ENCODE data around the gene OSBPL10. TPM values are rescaled to one million over a fixed set of nuclear protein-coding genes. Genes with fewer than 3 reads are reported as not detected.

Gene OSBPL10
- total and polyA plus RNA-seq, 2 of the 4 experiments (the other 2 are of a cell fraction) = 9.5 to 10.1 TPM

DNA sequence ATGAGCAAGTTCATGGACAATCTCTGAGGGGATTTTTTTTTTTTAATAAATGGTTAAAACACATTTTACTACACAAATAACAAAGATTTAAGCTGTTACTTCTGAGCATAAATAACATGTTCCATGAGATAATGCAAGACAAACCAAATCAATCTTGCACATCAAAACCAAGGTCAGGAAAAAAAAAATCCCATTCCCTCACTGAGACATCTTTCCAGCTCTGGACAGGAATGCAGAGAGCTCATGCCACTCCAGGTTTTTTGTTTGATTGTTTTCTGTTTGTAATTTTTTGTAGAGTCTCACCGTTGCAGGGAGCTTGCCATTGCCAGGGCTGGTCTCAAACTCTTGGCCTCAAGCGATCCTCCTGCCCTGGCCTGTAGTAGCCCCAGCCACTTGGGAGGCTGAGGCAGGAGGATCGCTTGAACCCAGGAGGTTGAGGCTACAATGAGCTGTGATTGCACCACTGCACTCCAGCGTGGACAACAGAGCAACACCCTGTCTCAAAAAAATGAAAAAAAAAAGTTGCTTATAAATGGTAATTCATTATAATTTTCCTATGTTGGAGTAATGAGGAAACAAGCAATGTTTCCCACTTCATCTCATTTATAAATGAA lies 14.0 kb downstream of the OSBPL10 start:
- Histone ChIP-seq H2BK15ac (ENCODE audit: low read depth, low read length) (peak overlapping the region; percentile 57; the same call in 1 of the 3 replicates), H4K5ac (ENCODE audit: low read depth, low read length) (no peak overlapping the region), H3K4me2 (ENCODE audit: low read depth, low read length) (no peak overlapping the region), H3K4ac (ENCODE audit: low read depth, low read length) (peak overlapping the region; percentile 54), H3K4me3 (ENCODE audit: insufficient read depth, low read depth, low read length) (no peak overlapping the region), H3K79me1 (ENCODE audit: low read depth in 1 of 2, low read length in 2 of 2) (peaks cover 11 to 23% of the 10 kb centered on the region in 2 experiments; a peak in 3 of 4 replicates), H2AK5ac (ENCODE audit: low read depth, low read length) (peak overlapping the region; percentile 68), H3K4me1 (ENCODE audit: control insufficient read depth, insufficient read depth, low read length) (peaks cover 8% of the 10 kb centered on the region), H3K27ac (ENCODE audit: insufficient read depth, low read length) (peak overlapping the region; percentile 32), H3K27me3 (ENCODE audit: control insufficient read depth, insufficient read depth, low read length) (no peaks in the 10 kb centered on the region), H4K8ac (ENCODE audit: low read depth in 2 of 2, low read length in 2 of 2) (no peak overlapping the region), H3K14ac (replicated peaks; ENCODE audit: low read depth, low read length) (no peak overlapping the region), H2BK5ac (ENCODE audit: low read depth, low read length, poor library complexity, severe bottlenecking) (peak overlapping the region; percentile 60), H3K18ac (ENCODE audit: low read depth, low read length) (peak overlapping the region; percentile 76), H2AFZ (replicated peaks; ENCODE audit: low read length, poor library complexity) (no peak overlapping the region), H2AK9ac (replicated peaks; ENCODE audit: low read depth, low read length, poor library complexity) (no peak overlapping the region), H3K9ac (ENCODE audit: low read depth, low read length) (no peak overlapping the region), H3K9me3 (ENCODE audit: control insufficient read depth, insufficient read depth, low read length) (no peaks in the 10 kb centered on the region), H4K20me1 (ENCODE audit: insufficient read depth, low read length) (no peaks in the 10 kb centered on the region; the same call in 1 of the 2 replicates), H3K23ac (ENCODE audit: low read depth, low read length) (no peak overlapping the region), H2BK20ac (ENCODE audit: low read depth, low read length) (peak overlapping the region; percentile 6; the same call in 1 of the 2 replicates), H3K9me1 (ENCODE audit: insufficient read depth, low read length) (peaks cover 7% of the 10 kb centered on the region), H4K91ac (ENCODE audit: insufficient read depth, low read depth, low read length) (peak overlapping the region; percentile 18; the same call in 1 of the 2 replicates), H3K56ac (ENCODE audit: extremely low read depth, insufficient read depth, low read length) (no peak overlapping the region), H3K36me3 (ENCODE audit: control insufficient read depth, insufficient read depth, low read length) (no peaks in the 10 kb centered on the region), H2BK120ac (ENCODE audit: low read depth, low read length) (peak overlapping the region; percentile 94; the same call in 1 of the 2 replicates)
- dilution Hi-C loops (cut with HindIII; ENCODE audit: low sequenced_read_pairs, unreplicated experiment) (no loop called here), intact Hi-C loops (cut with micrococcal nuclease) (no loop called here), in situ Hi-C loops (cut with MboI; ENCODE audit: low sequenced_read_pairs) (no loop called here)
- DNase-seq (no peak), ATAC-seq (ENCODE audit: low read depth) (no peak)
- ChIA-PET CTCF (no interaction called here), POLR2A (ENCODE audit: unreplicated experiment) (no interaction called here)
- no CpG with 5 or more reads among the region's 4 CpGs for WGBS, 2 experiments (ENCODE audit: extremely low coverage in 2 of 2, insufficient read length in 1 of 2)
- no TSS peak for BruUV-seq (replicated peaks)
- TF ChIP-seq MAFK (IDR thresholded peaks at IDR 0.05; ENCODE audit: low read depth, low read length) (no peak), NFE2L2 (IDR thresholded peaks at IDR 0.05; ENCODE audit: low read depth, low read length) (no peak), POLR2A (IDR thresholded peaks at IDR 0.05; ENCODE audit: low read depth, low read length) (no peak), CHD1 (IDR thresholded peaks at IDR 0.05; ENCODE audit: low read depth, low read length) (no peak), MXI1 (IDR thresholded peaks at IDR 0.05; ENCODE audit: borderline replicate concordance, low read depth, low read length) (no peak), BHLHE40 (IDR thresholded peaks at IDR 0.05; ENCODE audit: low read depth, low read length) (no peak), CEBPB (IDR thresholded peaks at IDR 0.05; ENCODE audit: low read depth, low read length) (no peak), RCOR1 (IDR thresholded peaks at IDR 0.05; ENCODE audit: insufficient replicate concordance, low read length) (no peak)
- TF ChIP-seq, protein P1, sequence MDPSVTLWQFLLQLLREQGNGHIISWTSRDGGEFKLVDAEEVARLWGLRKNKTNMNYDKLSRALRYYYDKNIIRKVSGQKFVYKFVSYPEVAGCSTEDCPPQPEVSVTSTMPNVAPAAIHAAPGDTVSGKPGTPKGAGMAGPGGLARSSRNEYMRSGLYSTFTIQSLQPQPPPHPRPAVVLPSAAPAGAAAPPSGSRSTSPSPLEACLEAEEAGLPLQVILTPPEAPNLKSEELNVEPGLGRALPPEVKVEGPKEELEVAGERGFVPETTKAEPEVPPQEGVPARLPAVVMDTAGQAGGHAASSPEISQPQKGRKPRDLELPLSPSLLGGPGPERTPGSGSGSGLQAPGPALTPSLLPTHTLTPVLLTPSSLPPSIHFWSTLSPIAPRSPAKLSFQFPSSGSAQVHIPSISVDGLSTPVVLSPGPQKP (IDR thresholded peaks at IDR 0.05; ENCODE audit: borderline replicate concordance, low read depth, low read length) = no peak
